HPDE6-E6E7 (cell line): ENCODE results near the gene CABLES1.
A peak's percentile ranks its signal among the peaks of the same experiment; 100 is the strongest.

ENCODE experiments used
- DNase-seq: peaks from one replicate; pipeline ENCODE4 v3.0.0; 2011; ENCODE audit warnings: missing footprints; ENCODE audit errors: extremely low spot score

Gene CABLES1

DNA sequence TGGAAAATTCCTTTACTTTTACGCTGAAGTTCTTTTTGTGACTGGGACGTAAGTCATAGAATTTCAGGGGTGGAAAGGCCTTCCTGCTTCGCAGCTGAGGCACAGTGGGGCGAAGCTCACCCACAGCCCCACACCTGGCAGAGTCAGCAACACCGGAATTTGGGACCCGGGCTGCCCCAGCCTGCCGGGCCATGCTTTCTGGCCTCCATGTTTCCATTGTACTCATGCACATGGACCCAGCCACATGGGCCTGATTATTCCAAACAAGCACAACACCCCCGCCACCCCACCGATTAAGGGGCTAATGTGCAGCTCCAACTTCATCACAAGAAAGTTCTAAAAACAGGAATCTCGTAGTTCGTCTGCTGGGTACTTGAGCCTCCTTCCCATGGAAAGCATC, 82.5 kb downstream of the CABLES1 start:
- no peak for DNase-seq

DNA sequence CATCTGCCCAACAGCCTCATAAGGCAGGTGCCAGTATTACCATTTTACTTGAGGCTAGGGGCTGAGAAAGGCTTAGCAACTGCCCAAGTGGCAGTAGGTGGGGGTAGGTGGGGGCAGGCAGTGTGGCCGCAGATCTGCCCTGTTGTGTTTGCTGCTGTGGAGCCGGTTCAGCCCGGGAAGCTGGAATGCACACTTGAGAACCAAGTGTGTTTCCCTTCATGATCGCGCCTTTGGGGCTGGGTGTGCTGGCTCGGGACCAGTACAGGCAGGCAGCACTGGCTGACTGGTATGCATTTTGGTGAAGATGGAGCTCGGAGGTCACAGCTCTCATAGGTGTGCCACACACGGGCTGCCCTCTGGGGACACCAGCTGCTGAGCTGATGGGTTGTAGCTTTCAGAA, 85.1 kb downstream of the CABLES1 start:
- no peak for DNase-seq

DNA sequence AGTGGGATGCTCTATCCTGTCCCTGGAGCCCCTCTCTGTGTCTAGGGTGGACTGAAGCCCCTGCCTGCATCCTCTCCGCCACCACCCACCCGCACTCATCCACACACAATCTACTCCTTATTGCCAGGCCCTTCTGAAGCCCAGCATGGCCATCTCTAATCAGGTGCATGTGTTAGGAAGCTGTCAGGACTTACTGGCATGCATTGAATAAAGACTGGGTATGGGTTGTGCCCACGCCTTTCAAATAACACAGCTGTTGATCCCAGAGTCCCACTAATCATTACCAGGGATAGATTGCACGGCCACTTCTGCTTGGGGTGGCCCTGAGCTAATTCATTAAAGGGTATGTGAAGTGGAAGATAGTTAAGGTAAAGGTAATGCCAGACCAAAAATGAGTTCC, 88.4 kb downstream of the CABLES1 start:
- no peak for DNase-seq

DNA sequence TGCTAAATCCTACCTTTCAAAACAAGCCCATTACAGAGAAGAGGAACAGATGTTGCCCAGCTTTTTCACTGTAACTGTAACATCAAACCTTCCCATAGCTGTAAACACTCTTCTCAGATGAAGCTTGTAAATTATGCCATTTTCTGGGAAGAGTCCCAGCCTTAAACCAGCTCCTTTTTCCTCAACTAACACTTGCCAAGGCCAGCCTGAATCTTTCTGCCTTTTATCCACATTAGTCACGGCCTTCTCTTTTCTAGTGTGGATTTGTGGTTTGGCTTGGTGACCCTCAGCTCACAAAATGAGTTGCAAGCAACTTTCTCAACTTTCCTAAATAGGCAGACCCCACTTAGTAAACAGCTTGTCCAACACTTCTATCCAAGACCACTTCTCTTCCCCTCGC, 90.2 kb downstream of the CABLES1 start:
- DNase-seq = no peak

DNA sequence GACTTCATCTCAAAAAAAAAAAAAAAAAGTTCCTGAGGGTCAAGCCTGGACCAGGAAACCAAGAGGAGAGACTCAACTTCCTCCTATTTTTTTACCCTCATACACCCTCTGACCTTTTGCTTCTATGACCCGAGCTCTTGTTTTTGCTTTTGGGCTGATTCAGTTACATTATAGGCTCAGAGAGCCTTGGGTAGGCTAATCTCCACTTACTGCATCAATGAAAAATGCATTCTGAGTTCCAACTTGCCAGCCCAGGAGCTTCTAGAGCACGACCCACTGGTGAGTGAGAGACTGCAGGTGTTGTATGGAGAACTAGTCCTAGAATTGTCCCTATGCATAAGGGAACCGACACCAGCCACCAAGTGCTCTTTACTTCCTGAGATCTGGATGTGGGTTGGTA, 91.1 kb downstream of the CABLES1 start:
- no peak for DNase-seq

GRCh38 chr18:23226930-23227725, 91.8 kb downstream of the CABLES1 start:
- no peak for DNase-seq

- no peak for DNase-seq
Measured at GRCh38 chr18:23227726-23228070, 92.4 kb downstream of the CABLES1 start.

DNA sequence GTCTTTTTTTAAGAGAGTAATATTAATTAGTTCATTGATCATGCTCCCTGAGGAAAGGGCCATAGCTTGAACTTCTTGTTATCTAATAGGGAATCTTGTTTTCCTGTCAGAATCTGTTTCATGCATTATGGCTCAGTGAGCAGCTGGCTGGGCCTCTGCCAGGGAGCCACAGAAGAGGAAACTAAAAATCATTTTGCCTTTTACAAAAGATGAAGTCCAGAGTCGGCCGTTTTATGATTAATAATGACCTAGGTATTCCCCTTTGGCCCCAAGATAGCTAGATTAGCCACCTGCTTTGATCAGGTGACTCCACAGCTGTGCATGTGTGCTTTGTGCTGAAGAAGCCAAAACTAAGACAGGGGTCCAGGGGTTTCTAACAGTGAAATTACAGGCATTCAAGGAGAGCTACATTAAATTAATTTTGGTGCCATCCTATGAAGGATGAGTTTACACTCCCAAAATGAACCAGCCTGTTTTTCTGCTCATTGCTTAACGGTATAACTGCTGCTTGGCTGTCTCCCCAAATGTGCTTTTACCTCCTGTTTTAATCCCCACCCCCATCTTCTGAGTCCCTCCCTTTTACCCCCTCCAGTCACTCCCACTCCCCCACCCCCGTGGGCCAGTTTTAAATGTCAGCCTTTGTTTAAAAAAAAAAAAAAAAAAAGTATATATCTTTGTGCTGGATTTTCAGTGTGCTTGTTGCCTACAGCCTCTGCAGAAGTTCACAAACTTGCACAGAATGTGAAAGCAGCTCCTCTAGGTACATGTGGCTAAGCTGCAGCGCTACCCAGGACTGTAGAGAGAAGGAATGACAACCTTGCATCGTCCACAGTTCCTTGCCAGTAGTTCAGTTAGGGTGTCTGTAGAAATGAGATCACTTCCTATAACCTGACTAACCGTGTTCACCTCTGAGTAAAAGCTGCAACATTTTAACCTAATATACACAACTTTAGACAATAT, 93.1 kb downstream of the CABLES1 start:
- no peak for DNase-seq

- DNase-seq = no peak
Measured at GRCh38 chr18:23229472-23229871, 94.2 kb downstream of the CABLES1 start.

DNA sequence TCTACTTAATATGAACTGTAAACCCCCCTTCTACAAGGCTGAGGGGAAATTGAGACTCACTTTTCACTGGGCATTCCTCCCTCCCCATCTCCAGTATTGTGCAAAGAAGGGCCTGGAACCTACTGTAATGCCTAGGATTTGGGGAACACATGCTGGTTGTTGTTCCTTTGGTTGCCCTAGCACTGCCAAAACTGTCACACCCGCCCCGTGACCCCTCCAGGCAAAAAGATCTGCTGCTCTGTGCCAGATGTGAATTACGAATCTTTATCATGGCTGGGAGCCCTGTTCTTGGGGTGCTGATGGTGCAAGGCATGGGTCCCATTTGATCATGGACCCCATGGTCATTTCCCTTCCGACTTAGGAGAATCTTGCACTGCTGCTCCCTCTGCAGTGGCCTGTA, 95.4 kb downstream of the CABLES1 start:
- DNase-seq = no peak

GRCh38 chr18:23231340-23232021, 96.2 kb downstream of the CABLES1 start:
- DNase-seq = peak; percentile 84

GRCh38 chr18:23232331-23232730, 97.0 kb downstream of the CABLES1 start:
- DNase-seq = no peak

DNA sequence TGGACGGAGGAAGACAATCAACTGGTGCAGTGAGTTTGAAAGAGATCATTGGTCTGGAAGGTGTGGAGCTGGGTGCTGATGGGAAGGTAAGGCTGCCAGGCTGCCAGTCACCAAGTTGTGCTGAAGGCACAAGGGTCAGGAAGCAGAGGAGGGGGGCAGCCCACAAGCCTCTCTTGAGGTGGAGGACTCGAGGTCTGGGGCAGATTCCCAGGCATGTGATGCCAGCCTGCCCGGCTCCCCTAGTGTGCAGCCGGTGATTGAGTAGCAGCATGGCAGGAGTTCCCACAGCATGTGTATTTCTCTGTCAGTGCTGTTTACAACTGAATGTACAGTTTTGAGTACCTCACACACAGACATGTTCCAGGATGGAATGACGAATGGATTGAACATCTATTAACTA, 99.3 kb downstream of the CABLES1 start:
- no peak for DNase-seq

- no peak for DNase-seq
Measured at GRCh38 chr18:23235336-23235735, 100.1 kb downstream of the CABLES1 start.

- DNase-seq = no peak
Measured at GRCh38 chr18:23235860-23236259, 100.6 kb downstream of the CABLES1 start.

- DNase-seq = no peak
Measured at GRCh38 chr18:23236876-23237468, 101.7 kb downstream of the CABLES1 start.

- DNase-seq = peak; percentile 49
Measured at GRCh38 chr18:23237524-23238151, 102.4 kb downstream of the CABLES1 start.

- DNase-seq = peak; percentile 58
Measured at GRCh38 chr18:23238152-23238531, 102.9 kb downstream of the CABLES1 start.

DNA sequence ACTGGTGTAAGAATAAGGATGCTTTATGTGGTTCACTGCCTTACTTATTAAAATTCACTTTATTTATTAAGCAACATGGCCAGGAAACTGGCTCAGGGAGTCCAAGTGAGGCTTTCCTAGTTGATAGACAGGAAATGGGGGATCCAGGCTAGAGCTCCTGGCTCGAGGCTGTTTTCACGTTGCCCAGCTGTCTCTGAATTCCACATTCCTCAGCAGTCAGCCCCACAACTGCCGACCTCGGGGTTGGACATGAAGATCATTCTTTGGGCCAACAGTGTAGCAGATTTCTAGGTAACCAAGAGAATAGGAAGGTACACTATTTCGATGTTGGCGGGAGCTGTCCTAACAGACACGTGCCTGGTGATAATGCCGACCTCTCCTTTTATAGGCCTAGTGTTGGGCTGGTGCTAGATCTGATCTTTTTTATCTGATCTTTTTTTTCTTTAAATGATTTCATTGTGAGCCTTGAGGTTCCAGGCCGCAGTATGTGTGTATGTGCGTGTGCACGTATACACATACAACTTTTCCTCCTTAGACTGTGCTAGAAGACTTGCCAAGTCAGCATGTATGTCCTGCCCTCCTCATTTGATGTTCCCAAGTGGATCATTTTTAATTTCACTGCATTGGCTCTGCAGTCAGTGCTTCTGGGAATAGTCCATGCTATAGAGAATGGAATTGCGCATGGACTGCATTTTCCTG, 103.5 kb downstream of the CABLES1 start:
- DNase-seq = no peak

DNA sequence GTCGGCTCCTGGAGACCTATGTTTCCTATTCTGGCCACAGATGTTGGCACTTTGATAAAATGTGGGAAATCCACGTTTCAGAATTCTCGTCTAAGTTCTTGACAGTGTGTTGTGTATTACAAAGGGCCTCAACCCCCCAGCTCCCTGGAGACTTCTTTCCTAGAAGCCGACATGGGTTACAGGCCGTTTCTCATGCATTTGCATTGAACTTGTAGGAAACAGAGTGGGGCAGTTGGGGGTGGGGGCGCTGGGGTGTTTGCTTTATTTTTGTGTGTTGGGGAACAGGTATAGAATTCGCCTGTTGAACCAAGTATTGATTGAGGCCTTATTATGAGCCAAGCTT, 104.0 kb downstream of the CABLES1 start:
- no peak for DNase-seq
